H1 (cell line): Measurements from ENCODE around the gene ZFAND3. TPM values are rescaled to one million over a fixed set of nuclear protein-coding genes. Genes with fewer than 3 reads are reported as not detected.

Experiments used
- CTCF ChIA-PET: fragments of 300-600 bp; sonication (Branson Sonifier 250); formaldehyde crosslinking; loops from one replicate; lab custom pipeline; 2021; ENCODE audit not compliant: partially characterized antibody; lab: Charles Lee
- POLR2A ChIA-PET: fragments of 300-600 bp; sonication (Branson Sonifier 250); formaldehyde crosslinking; loops from one replicate; lab custom pipeline; 2021; ENCODE audit warnings: inconsistent platforms; ENCODE audit not compliant: partially characterized antibody; lab: Charles Lee
- DNase-seq, 2 experiments: peaks; one replicate each; pipeline versions ENCODE4 v3.0.0 to v3.0.0-alpha.2; 2010 to 2022; ENCODE audit warnings: low spot score in 2 of 2, low read depth in 1 of 2, mixed read lengths in 1 of 2
- FAIRE-seq: peaks from 2 replicates; lab custom pipeline; 2011; peaks lifted over from hg19 to GRCh38; lab: Jason Lieb, UNC
- H2AFZ ChIP-seq: 2 replicates; pipeline ENCODE4 v1.8.1; 2012; ENCODE audit warnings: low read length, inconsistent platforms
- H2AK5ac ChIP-seq: 2 replicates; pipeline ENCODE4 v1.6.1; 2013; ENCODE audit warnings: low read depth, low read length
- H2BK120ac ChIP-seq: replicated peaks from 2 replicates; pipeline ENCODE3; 2013; ENCODE audit warnings: low read depth, low read length, inconsistent platforms
- H2BK12ac ChIP-seq: 2 replicates; pipeline ENCODE4 v1.6.1; 2013; ENCODE audit warnings: low read depth, low read length
- H2BK15ac ChIP-seq: 2 replicates; pipeline ENCODE4 v1.6.1; 2013; ENCODE audit warnings: low read length
- H2BK20ac ChIP-seq: 2 replicates; pipeline ENCODE4 v1.6.1; 2013; ENCODE audit warnings: low read length
- H2BK5ac ChIP-seq: 2 replicates; pipeline ENCODE4 v1.6.1; 2013; ENCODE audit warnings: low read depth, low read length
- H3K14ac ChIP-seq: 2 replicates; pipeline ENCODE4 v1.6.1; 2013; ENCODE audit warnings: inconsistent platforms; ENCODE audit not compliant: insufficient read length
- H3K18ac ChIP-seq: 2 replicates; pipeline ENCODE4 v1.6.1; 2013; ENCODE audit warnings: low read length; ENCODE audit errors: extremely low read depth
- H3K23ac ChIP-seq: 2 replicates; pipeline ENCODE4 v1.6.1; 2013; ENCODE audit warnings: inconsistent platforms; ENCODE audit not compliant: insufficient read length
- H3K23me2 ChIP-seq: 2 replicates; pipeline ENCODE4 v1.6.1; 2013; ENCODE audit warnings: low read depth, low read length
- H3K27ac ChIP-seq: 2 replicates; pipeline ENCODE4 v1.6.1; 2011; ENCODE audit warnings: low read depth, low read length, inconsistent platforms
- H3K27me3 ChIP-seq, 4 experiments: replicated peaks in 1 of 4; 1 replicate in 1 of 4; 2 replicates in 3 of 4; pipeline versions ENCODE4 v1.6.1 to v1.8.1; 2011 to 2013; ENCODE audit warnings: low read length in 3 of 4, mild to moderate bottlenecking in 3 of 4, inconsistent platforms in 2 of 4, mixed read lengths in 2 of 4, moderate library complexity in 1 of 4; ENCODE audit not compliant: control insufficient read depth in 3 of 4, insufficient read depth in 3 of 4; ENCODE audit errors: extremely low read depth in 1 of 4
- H3K36me3 ChIP-seq, 4 experiments: 2 replicates each; pipeline versions ENCODE4 v1.6.1 to v1.8.1; 2011 to 2013; ENCODE audit warnings: mild to moderate bottlenecking in 4 of 4, low read length in 3 of 4, moderate library complexity in 2 of 4, control low read depth in 1 of 4, inconsistent platforms in 1 of 4; ENCODE audit not compliant: insufficient read depth in 4 of 4, control insufficient read depth in 2 of 4
- H3K4ac ChIP-seq: replicated peaks from 2 replicates; pipeline ENCODE3; 2013; ENCODE audit warnings: low read length, low read depth, mixed read lengths, inconsistent platforms; ENCODE audit not compliant: insufficient read length
- H3K4me1 ChIP-seq, 4 experiments: replicated peaks in 1 of 4; 1 replicate in 1 of 4; 2 replicates in 3 of 4; pipeline versions ENCODE4 v1.6.1 to v1.8.1; 2011 to 2013; ENCODE audit warnings: low read length in 3 of 4, inconsistent platforms in 2 of 4, mixed read lengths in 1 of 4; ENCODE audit not compliant: insufficient read depth in 4 of 4, control insufficient read depth in 3 of 4
- H3K4me2 ChIP-seq, 2 experiments: 2 replicates each; pipeline versions ENCODE4 v1.6.1 to v1.8.1; 2011 to 2013; ENCODE audit warnings: low read depth in 2 of 2, low read length in 2 of 2, control low read depth in 1 of 2, inconsistent platforms in 1 of 2, mild to moderate bottlenecking in 1 of 2; ENCODE audit not compliant: insufficient read depth in 1 of 2
- H3K4me3 ChIP-seq, 4 experiments: fragments of 200-600, 300-600 bp in 1 of 4; sonication (generic), shearing (Covaris generic), sonication (Bioruptor Twin) in 1 of 4; 2 replicates each; pipeline versions ENCODE4 v1.5.1 to v1.8.1; 2011 to 2016; ENCODE audit warnings: low read length in 4 of 4, low read depth in 3 of 4, control low read depth in 2 of 4, inconsistent platforms in 2 of 4, mild to moderate bottlenecking in 2 of 4, mixed read lengths in 1 of 4, moderate library complexity in 1 of 4; ENCODE audit not compliant: insufficient read depth in 2 of 4; ENCODE audit errors: extremely low read depth in 1 of 4
- H3K56ac ChIP-seq: replicated peaks from 2 replicates; pipeline ENCODE3; 2013; ENCODE audit warnings: low read depth, mild to moderate bottlenecking, mixed read lengths, low read length, inconsistent platforms; ENCODE audit not compliant: insufficient read length
- H3K79me1 ChIP-seq: 2 replicates; pipeline ENCODE4 v1.6.1; 2013; ENCODE audit warnings: low read depth, low read length, control low read depth
- H3K79me2 ChIP-seq, 2 experiments: 2 replicates each; pipeline versions ENCODE4 v1.6.1 to v1.8.1; 2012 to 2013; ENCODE audit warnings: low read length in 2 of 2, mild to moderate bottlenecking in 2 of 2, inconsistent platforms in 1 of 2; ENCODE audit not compliant: insufficient read depth in 2 of 2, control insufficient read depth in 1 of 2
- H3K9ac ChIP-seq, 4 experiments: replicated peaks in 1 of 4; 1 replicate in 1 of 4; 2 replicates in 3 of 4; pipeline versions ENCODE4 v1.6.1 to v1.8.1; 2011 to 2013; ENCODE audit warnings: low read depth in 3 of 4, low read length in 3 of 4, control low read depth in 2 of 4, mild to moderate bottlenecking in 2 of 4, moderate library complexity in 2 of 4, inconsistent platforms in 1 of 4; ENCODE audit errors: extremely low read depth in 1 of 4
- H3K9me3 ChIP-seq, 2 experiments: 2 replicates each; pipeline versions ENCODE4 v1.6.1 to v1.8.1; 2012 to 2013; ENCODE audit warnings: mild to moderate bottlenecking in 2 of 2, moderate library complexity in 2 of 2, control low read depth in 1 of 2, inconsistent platforms in 1 of 2, low read depth in 1 of 2, low read length in 1 of 2, mixed read lengths in 1 of 2; ENCODE audit not compliant: insufficient read depth in 2 of 2
- H4K20me1 ChIP-seq, 2 experiments: replicated peaks in 1 of 2; 2 replicates each; pipeline versions ENCODE3 to v1.8.1; 2011 to 2013; ENCODE audit warnings: inconsistent platforms in 2 of 2, low read length in 2 of 2, mild to moderate bottlenecking in 1 of 2; ENCODE audit not compliant: insufficient read depth in 2 of 2, control insufficient read depth in 1 of 2
- H4K5ac ChIP-seq: 2 replicates; pipeline ENCODE4 v1.6.1; 2013; ENCODE audit warnings: low read length, low read depth, mixed read lengths, inconsistent platforms; ENCODE audit not compliant: insufficient read length
- H4K8ac ChIP-seq: 2 replicates; pipeline ENCODE4 v1.8.0; 2013; ENCODE audit warnings: mild to moderate bottlenecking, moderate library complexity, low read length, inconsistent platforms; ENCODE audit not compliant: insufficient read depth; ENCODE audit errors: extremely low read depth
- H4K91ac ChIP-seq: replicated peaks from 2 replicates; pipeline ENCODE3; 2013; ENCODE audit warnings: low read length, mixed read lengths, inconsistent platforms; ENCODE audit not compliant: insufficient read length
- CBX8 ChIP-seq: fragments of 300-800, 300-1000 bp; sonication (generic); IDR thresholded peaks from 2 replicates; pipeline ENCODE4 v1.7.1; 2016; ENCODE audit warnings: low read depth, low read length, borderline replicate concordance
- EGR1 ChIP-seq: IDR thresholded peaks from 2 replicates; pipeline ENCODE4 v1.6.1; 2011; ENCODE audit warnings: low read depth, low read length, borderline replicate concordance
- EZH2 ChIP-seq: fragments of 200-600 bp; sonication (generic); IDR thresholded peaks from 2 replicates; pipeline ENCODE4 v1.7.1; 2012; ENCODE audit warnings: low read depth, mild to moderate bottlenecking, moderate library complexity, low read length, inconsistent platforms; ENCODE audit not compliant: severe bottlenecking
- FOSL1 ChIP-seq: IDR thresholded peaks from 2 replicates; pipeline ENCODE4 v1.6.1; 2011; ENCODE audit warnings: mild to moderate bottlenecking, low read depth, low read length, moderate library complexity; ENCODE audit not compliant: insufficient read depth
- JUN ChIP-seq: IDR thresholded peaks from 2 replicates; pipeline ENCODE4 v1.6.1; 2011; ENCODE audit warnings: low read depth, mild to moderate bottlenecking, improper control_type of control experiment, low read length
- JUND ChIP-seq: IDR thresholded peaks from 2 replicates; pipeline ENCODE4 v1.6.1; 2011; ENCODE audit warnings: mild to moderate bottlenecking, improper control_type of control experiment, low read length
- KDM1A ChIP-seq: fragments of 200-600, 300-600 bp; sonication (generic); IDR thresholded peaks from 2 replicates; pipeline ENCODE4 v1.7.1; 2016; ENCODE audit warnings: mild to moderate bottlenecking, low read length, borderline replicate concordance
- MAX ChIP-seq: IDR thresholded peaks from 2 replicates; pipeline ENCODE4 v1.6.1; 2012; ENCODE audit warnings: inconsistent platforms
- NRF1 ChIP-seq: IDR thresholded peaks from 2 replicates; pipeline ENCODE4 v1.6.1; 2011; ENCODE audit warnings: mild to moderate bottlenecking, low read depth, low read length, improper control_type of control experiment
- RNF2 ChIP-seq: fragments of 200-900, 300-1000 bp; sonication (generic); IDR thresholded peaks from 2 replicates; pipeline ENCODE4 v1.7.1; 2016; ENCODE audit warnings: borderline replicate concordance, low read depth, mild to moderate bottlenecking, antibody characterized with exemption, low read length; ENCODE audit not compliant: poor library complexity, severe bottlenecking; ENCODE audit errors: missing control alignments
- TAF7 ChIP-seq: optimal IDR thresholded peaks from 2 replicates; pipeline ENCODE3; 2011; ENCODE audit warnings: low read depth, mild to moderate bottlenecking, inconsistent platforms, low read length, moderate library complexity, borderline replicate concordance
- TCF12 ChIP-seq: IDR thresholded peaks from 2 replicates; pipeline ENCODE4 v1.6.1; 2011; ENCODE audit warnings: low read depth, mild to moderate bottlenecking, low read length
- USF2 ChIP-seq: IDR thresholded peaks from 2 replicates; pipeline ENCODE4 v1.6.1; 2011; ENCODE audit warnings: low read length, improper control_type of control experiment
- WGBS, 2 experiments: shearing (Covaris generic) in 1 of 2; methylation state at CpG; one replicate each; pipeline versions ENCODE4 v1.1.6 to v1.1.7; 2013 to 2015; ENCODE audit warnings: low lambda C conversion rate in 2 of 2, mixed read lengths in 2 of 2, inconsistent platforms in 1 of 2, low coverage in 1 of 2, missing lambda C conversion rate in 1 of 2; ENCODE audit not compliant: insufficient replicate concordance in 2 of 2, insufficient coverage in 1 of 2, insufficient read length in 1 of 2; ENCODE audit errors: extremely low coverage in 1 of 2, missing lambda C conversion rate in 1 of 2; 5-methylcytosine and 5-hydroxymethylcytosine counted together
- polyA plus RNA-seq, 7 experiments: library from polyadenylated mRNA; depleted of rRNA in 3 of 7; stranded (reverse) in 5 of 7; unstranded in 2 of 7; fragments of >200 nt in 5 of 7; fragments of 200-250 nt in 2 of 7; gene quantifications; 1 replicate in 5 of 7; 2 replicates in 1 of 7; 4 replicates in 1 of 7; pipeline versions ENCODE4 v1.2.1 to v1.2.3, GENCODE V29; 2011 to 2013; ENCODE audit warnings: missing spikeins in 2 of 7, mixed read lengths in 2 of 7
- total RNA-seq: library from RNA; stranded (reverse); fragmentation: NEBNext Ultra II Directional; extraction: Animal tissue kit (Norgen Biotek cat#: 25700); gene quantifications from 2 replicates; pipeline ENCODE4 v1.2.1, GENCODE V29; 2021

Gene ZFAND3
- total and polyA plus RNA-seq, 2 of the 8 experiments (the other 6 are each of a cell fraction or from before 2014, with no cell fraction given): 13.0 to 51.3 TPM

GRCh38 chr6:38134704-38135088 is 315.2 kb downstream of the ZFAND3 start:
- POLR2A ChIA-PET: no interaction called here
- H2AK5ac ChIP-seq: no peak overlapping the region
- TF ChIP-seq KDM1A (no peak), TCF12 (no peak), MAX (no peak), NRF1 (no peak), EZH2 (no peak), FOSL1 (no peak), TAF7 (no peak), JUND (no peak), CBX8 (no peak), EGR1 (no peak), RNF2 (no peak), USF2 (no peak), JUN (no peak)

More at GRCh38 chr6:38134704-38135088, 315.2 kb downstream of the ZFAND3 start:
- H3K56ac ChIP-seq: no peak overlapping the region
- H3K9ac ChIP-seq: no peak overlapping the region
- no peak overlapping the region for H3K18ac ChIP-seq
- no peak overlapping the region for H3K4ac ChIP-seq
- H2BK120ac ChIP-seq: no peak overlapping the region
- no peak overlapping the region for H3K4me2 ChIP-seq
- H3K27me3 ChIP-seq: no peaks in the 10 kb centered on the region
- H3K23me2 ChIP-seq: no peaks in the 10 kb centered on the region
- no peak overlapping the region for H3K23ac ChIP-seq
- H2BK20ac ChIP-seq: no peak overlapping the region
- no peak overlapping the region for H4K5ac ChIP-seq
- H3K4me1 ChIP-seq: peaks cover 4 to 15% (median 12%) of the 10 kb centered on the region in 4 experiments
- no peak overlapping the region for H3K14ac ChIP-seq
- H4K91ac ChIP-seq: no peak overlapping the region
- no peak overlapping the region for H2BK5ac ChIP-seq
- H2BK15ac ChIP-seq: no peak overlapping the region
- H3K27ac ChIP-seq: no peak overlapping the region
- no peaks in the 10 kb centered on the region; the same call in 1 of the 2 replicates for H3K79me1 ChIP-seq
- no peak overlapping the region for H2AFZ ChIP-seq
- H4K20me1 ChIP-seq: no peaks in the 10 kb centered on the region
- no peak overlapping the region for H4K8ac ChIP-seq
- H3K9me3 ChIP-seq: no peaks in the 10 kb centered on the region
- CTCF ChIA-PET: interaction anchor here (0.8 to 1.4 kb wide), 3 partner anchors 18 to 359 kb away, joined by 3 read pairs; no protein-coding TSS in a partner anchor
- H3K36me3 ChIP-seq: no peaks in the 10 kb centered on the region
- no peak overlapping the region for H2BK12ac ChIP-seq
- no peak overlapping the region for H3K4me3 ChIP-seq
- 0 out of 4 replicates have a peak, but pooled peaks cover 0 to 4% of the 10 kb centered on the region in 2 experiments for H3K79me2 ChIP-seq
- DNase-seq: no peak
- FAIRE-seq: no peak
- WGBS, 2 experiments: 87% methylated on average over 4 of the region's 4 CpGs; no CpG with 5 or more reads in 1 of the 2 experiments
